ENCODE measurements around the gene TERT. TPM values are rescaled to one million over a fixed set of nuclear protein-coding genes. Genes with fewer than 3 reads are reported as not detected.

TERT gene
- polyA plus RNA-seq, 2 of the 4 experiments (the other 2 are of a cell fraction), result 1.1 to 4.0 TPM

DNA sequence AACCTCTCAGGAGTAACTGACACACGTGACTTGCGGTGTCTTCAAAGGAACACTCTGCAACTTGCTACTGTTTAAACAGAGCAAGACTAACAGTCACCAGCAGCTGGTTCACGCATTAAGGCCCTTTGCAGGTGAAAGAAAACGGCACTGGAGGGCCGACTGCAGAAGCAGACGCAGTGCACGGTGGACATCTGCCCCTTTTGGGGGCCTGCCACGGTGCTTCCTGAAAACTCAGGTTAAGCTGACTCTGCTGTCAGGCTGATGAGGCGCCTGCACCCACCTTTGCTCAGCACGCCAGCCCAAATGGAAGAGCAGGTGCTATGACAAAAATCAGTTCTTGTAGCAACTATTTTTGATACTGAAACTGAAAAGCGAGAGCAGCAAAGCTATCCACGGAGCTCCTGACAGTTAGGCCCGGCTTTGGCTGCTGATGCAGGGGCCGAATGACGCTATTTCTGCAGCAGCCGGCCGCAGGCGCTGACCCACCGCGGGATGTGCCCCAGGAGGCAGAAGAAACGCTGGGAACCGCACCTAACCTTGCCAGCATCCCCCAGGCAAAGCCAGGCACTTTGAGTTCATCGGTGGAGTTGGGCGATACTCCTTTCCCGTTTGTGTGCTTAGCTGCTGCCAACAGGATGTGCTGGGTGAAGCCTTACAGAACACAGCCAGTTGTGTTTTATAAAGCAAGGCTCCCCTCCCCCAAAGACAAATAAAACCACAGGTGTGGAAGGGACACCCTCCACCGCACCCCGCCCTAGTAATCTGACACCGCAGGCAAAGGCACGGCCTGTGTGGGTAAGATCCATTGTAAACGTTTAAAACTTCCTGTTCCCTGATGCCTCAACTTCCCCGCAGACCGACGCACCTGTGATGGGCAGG lies 21.1 kb upstream of the TERT start:
- ATAC-seq (peak in 1 of 2 experiments; percentile 9; a peak in 3 of 6 replicates), DNase-seq (ENCODE audit: low read depth in 1 of 2, low spot score in 1 of 2) (peak in 1 of 2 experiments; percentile 34), FAIRE-seq (no peak)
- 56% methylated on average over 33 of the region's 33 CpGs for WGBS (ENCODE audit: missing lambda C conversion rate)
- peak overlapping the region in 1 of 2 experiments; percentile 35; a peak in 2 of 6 replicates for H3K27ac ChIP-seq
- peaks cover 13% of the 10 kb centered on the region for H3K4me1 ChIP-seq
- ChIA-PET POLR2A (no interaction called here), CTCF (interaction anchor here (1.5 to 1.7 kb wide), 2 partner anchors 8 to 107 kb away, joined by 5 read pairs; no protein-coding TSS in a partner anchor)
- TF ChIP-seq ZNF302 (CRISPR knock-in tag; IDR thresholded peaks at IDR 0.05) (no peak), MYC (IDR thresholded peaks at IDR 0.05; ENCODE audit: borderline replicate concordance, low read length) (no peak)
- TF ChIP-seq, protein P1, sequence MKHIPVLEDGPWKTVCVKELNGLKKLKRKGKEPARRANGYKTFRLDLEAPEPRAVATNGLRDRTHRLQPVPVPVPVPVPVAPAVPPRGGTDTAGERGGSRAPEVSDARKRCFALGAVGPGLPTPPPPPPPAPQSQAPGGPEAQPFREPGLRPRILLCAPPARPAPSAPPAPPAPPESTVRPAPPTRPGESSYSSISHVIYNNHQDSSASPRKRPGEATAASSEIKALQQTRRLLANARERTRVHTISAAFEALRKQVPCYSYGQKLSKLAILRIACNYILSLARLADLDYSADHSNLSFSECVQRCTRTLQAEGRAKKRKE (CRISPR knock-in tag; IDR thresholded peaks at IDR 0.05; ENCODE audit: low read depth), result no peak
- no peaks in the 10 kb centered on the region for H3K9me3 ChIP-seq
- no peak overlapping the region for H3K4me3 ChIP-seq
- H3K4me2 ChIP-seq, result peak overlapping the region; percentile 56

DNA sequence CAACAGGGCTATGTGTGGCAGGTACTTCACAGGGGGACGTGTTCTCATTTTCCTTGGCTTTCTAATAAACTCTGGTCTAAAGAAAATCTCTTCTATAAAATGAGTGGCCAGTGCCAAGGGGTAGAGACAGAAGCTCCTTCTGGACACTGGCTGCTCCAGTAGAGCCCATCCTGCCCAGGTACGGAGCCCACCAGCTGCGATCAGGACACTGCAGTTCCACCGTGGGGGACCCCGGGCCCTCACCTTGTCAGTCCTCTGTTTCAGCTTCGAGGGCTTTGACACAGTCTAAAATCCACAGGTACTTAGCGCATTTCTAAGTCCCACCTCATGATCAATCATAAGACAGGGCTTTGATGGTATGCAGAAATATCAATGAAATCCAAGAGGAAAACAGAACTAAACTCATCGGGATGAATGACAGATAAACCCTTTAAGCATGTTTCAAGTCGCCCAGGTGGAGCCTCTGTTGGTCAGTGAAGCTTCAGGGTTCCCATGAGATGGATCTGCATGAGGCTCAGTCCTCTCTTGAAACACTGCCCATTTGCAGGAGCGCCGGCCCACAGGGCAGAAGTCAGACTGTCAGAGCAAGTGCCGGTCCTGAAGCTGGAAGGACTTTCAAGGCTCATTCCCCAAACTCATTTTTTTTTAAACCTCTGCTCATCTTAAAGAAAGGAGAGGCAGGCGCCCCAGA lies 20.3 kb upstream of the TERT start:
- POLR2A ChIA-PET, result no interaction called here

DNA sequence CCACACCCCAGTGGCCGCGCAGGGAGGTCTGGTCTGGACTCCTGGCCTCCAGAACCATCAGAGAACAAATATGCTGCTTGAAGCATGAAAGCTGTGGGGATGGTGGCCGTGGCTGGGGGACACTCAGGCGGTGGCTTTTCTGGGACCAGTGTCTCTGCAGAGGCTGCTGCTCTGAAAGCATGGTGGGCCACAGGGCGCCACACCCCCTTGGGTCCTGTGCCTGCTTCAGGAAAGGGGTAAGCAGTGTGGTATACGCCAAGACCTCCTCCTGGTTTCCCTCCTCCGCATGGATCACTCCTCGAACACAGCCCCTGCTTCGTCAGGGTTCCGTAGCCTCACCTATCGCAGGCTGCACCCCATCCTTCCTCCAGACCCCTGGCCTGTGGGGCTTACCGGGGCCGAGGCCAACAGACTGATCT lies 19.7 kb upstream of the TERT start:
- no peak overlapping the region for H3K4me3 ChIP-seq
- H3K27ac ChIP-seq, result no peak overlapping the region
- DNase-seq (ENCODE audit: low read depth in 1 of 2, low spot score in 1 of 2) (no peak), ATAC-seq (no peak; a peak in 1 of 6 replicates), FAIRE-seq (no peak)
- no peaks in the 10 kb centered on the region for H3K9me3 ChIP-seq
- POLR2A ChIA-PET, result no interaction called here
- CTCF ChIA-PET, result interaction anchor here (1.0 to 1.7 kb wide), 2 partner anchors 9 to 140 kb away, joined by 3 to 5 read pairs; no protein-coding TSS in a partner anchor
- no peak overlapping the region for H3K4me2 ChIP-seq
- peaks cover 13% of the 10 kb centered on the region for H3K4me1 ChIP-seq
- 92% methylated on average over 13 of the region's 13 CpGs for WGBS (ENCODE audit: missing lambda C conversion rate)
- TF ChIP-seq, protein P2, sequence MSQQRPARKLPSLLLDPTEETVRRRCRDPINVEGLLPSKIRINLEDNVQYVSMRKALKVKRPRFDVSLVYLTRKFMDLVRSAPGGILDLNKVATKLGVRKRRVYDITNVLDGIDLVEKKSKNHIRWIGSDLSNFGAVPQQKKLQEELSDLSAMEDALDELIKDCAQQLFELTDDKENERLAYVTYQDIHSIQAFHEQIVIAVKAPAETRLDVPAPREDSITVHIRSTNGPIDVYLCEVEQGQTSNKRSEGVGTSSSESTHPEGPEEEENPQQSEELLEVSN (IDR thresholded peaks at IDR 0.05; ENCODE audit: borderline replicate concordance, low read depth), result no peak
- TF ChIP-seq NPAS2 (CRISPR knock-in tag; IDR thresholded peaks at IDR 0.05; ENCODE audit: borderline replicate concordance) (no peak), SREBF2 (IDR thresholded peaks at IDR 0.05) (no peak), JUNB (IDR thresholded peaks at IDR 0.05) (no peak), HOXB13 (CRISPR knock-in tag; IDR thresholded peaks at IDR 0.05; ENCODE audit: low read depth) (no peak), EHMT2 (IDR thresholded peaks at IDR 0.05; ENCODE audit: low read depth) (no peak)
- TF ChIP-seq, protein P3, sequence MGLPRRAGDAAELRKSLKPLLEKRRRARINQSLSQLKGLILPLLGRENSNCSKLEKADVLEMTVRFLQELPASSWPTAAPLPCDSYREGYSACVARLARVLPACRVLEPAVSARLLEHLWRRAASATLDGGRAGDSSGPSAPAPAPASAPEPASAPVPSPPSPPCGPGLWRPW (IDR thresholded peaks at IDR 0.05), result no peak

More for the DNA sequence above, 20.3 kb upstream of the TERT start:
- DNase-seq (ENCODE audit: low read depth in 1 of 2, low spot score in 1 of 2), result no peak
- Histone ChIP-seq H3K4me1 (peaks cover 13% of the 10 kb centered on the region), H3K27ac (no peak overlapping the region), H3K4me3 (no peak overlapping the region), H3K4me2 (no peak overlapping the region), H3K9me3 (no peaks in the 10 kb centered on the region)
- ATAC-seq, result peak in 1 of 2 experiments; percentile 25; a peak in 3 of 6 replicates
- CTCF ChIA-PET, result interaction anchor here (1.0 to 1.7 kb wide), 3 partner anchors 9 to 141 kb away, joined by 3 to 5 read pairs (median 5); no protein-coding TSS in a partner anchor
- FAIRE-seq, result no peak
- WGBS (ENCODE audit: missing lambda C conversion rate), result 90% methylated on average over 13 of the region's 13 CpGs
- TF ChIP-seq PHF8 (IDR thresholded peaks at IDR 0.05; ENCODE audit: borderline replicate concordance, low read depth) (no peak), NFE2L2 (conservative IDR thresholded peaks at IDR 0.05; ENCODE audit: low read length) (no peak), CBX2 (IDR thresholded peaks at IDR 0.05; ENCODE audit: borderline replicate concordance, low read depth) (no peak), POLR2A (IDR thresholded peaks at IDR 0.05; ENCODE audit: low read length) (no peak), CEBPB (IDR thresholded peaks at IDR 0.05) (no peak), HEYL (CRISPR knock-in tag; IDR thresholded peaks at IDR 0.05) (no peak), EP300 (IDR thresholded peaks at IDR 0.05) (no peak), TFCP2L1 (CRISPR knock-in tag; IDR thresholded peaks at IDR 0.05) (no peak), TP53 (CRISPR knock-in tag; IDR thresholded peaks at IDR 0.05) (no peak), CBX8 (IDR thresholded peaks at IDR 0.05) (no peak), ZNF302 (CRISPR knock-in tag; IDR thresholded peaks at IDR 0.05) (no peak), FOSB (CRISPR knock-in tag; IDR thresholded peaks at IDR 0.05) (no peak), FOSL2 (IDR thresholded peaks at IDR 0.05) (no peak), FOSL2 (CRISPR knock-in tag; IDR thresholded peaks at IDR 0.05) (no peak), SREBF2 (IDR thresholded peaks at IDR 0.05) (no peak), KDM5A (IDR thresholded peaks at IDR 0.05) (no peak), EHMT2 (IDR thresholded peaks at IDR 0.05; ENCODE audit: low read depth) (no peak), MAZ (IDR thresholded peaks at IDR 0.05; ENCODE audit: borderline replicate concordance, low read depth, low read length) (no peak)
- TF ChIP-seq, protein P4, sequence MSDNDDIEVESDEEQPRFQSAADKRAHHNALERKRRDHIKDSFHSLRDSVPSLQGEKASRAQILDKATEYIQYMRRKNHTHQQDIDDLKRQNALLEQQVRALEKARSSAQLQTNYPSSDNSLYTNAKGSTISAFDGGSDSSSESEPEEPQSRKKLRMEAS (IDR thresholded peaks at IDR 0.05), result no peak
